HepG2 (cell line): ENCODE data around the gene RASIP1.

Experiments used
- JUN ChIP-seq: sonication (generic); formaldehyde crosslinking; IDR thresholded peaks from 2 replicates; pipeline ENCODE4 v1.4.0; 2020; ENCODE audit warnings: mild to moderate bottlenecking, missing genetic modification reagents
- JUND ChIP-seq: sonication (generic); formaldehyde crosslinking; IDR thresholded peaks from 2 replicates; pipeline ENCODE4 v1.8.0; 2022; ENCODE audit warnings: mild to moderate bottlenecking, missing genetic modification reagents
- NR3C1 ChIP-seq: sonication (generic); formaldehyde crosslinking; IDR thresholded peaks from 2 replicates; pipeline ENCODE4 v1.4.0; 2020; ENCODE audit warnings: missing genetic modification reagents
- REST ChIP-seq, 2 experiments: IDR thresholded peaks; 2 replicates each; pipeline ENCODE4 v1.6.1; 2011 to 2012; ENCODE audit warnings: low read length in 2 of 2, borderline replicate concordance in 1 of 2, low read depth in 1 of 2, mild to moderate bottlenecking in 1 of 2, moderate library complexity in 1 of 2
- TF ChIP-seq, protein P1 (sequence below): sonication (generic); formaldehyde crosslinking; IDR thresholded peaks from 2 replicates; pipeline ENCODE4 v1.5.1; 2020; ENCODE audit warnings: missing genetic modification reagents, mild to moderate bottlenecking, borderline replicate concordance
- TF ChIP-seq, protein P2 (sequence below): sonication (generic); formaldehyde crosslinking; IDR thresholded peaks from 2 replicates; pipeline ENCODE4 v1.5.0; 2020; ENCODE audit warnings: mild to moderate bottlenecking, missing genetic modification reagents, moderate library complexity
- TF ChIP-seq, protein P3 (sequence below): sonication (generic); formaldehyde crosslinking; IDR thresholded peaks from 2 replicates; pipeline ENCODE4 v1.5.0; 2020; ENCODE audit warnings: missing genetic modification reagents

DNA sequence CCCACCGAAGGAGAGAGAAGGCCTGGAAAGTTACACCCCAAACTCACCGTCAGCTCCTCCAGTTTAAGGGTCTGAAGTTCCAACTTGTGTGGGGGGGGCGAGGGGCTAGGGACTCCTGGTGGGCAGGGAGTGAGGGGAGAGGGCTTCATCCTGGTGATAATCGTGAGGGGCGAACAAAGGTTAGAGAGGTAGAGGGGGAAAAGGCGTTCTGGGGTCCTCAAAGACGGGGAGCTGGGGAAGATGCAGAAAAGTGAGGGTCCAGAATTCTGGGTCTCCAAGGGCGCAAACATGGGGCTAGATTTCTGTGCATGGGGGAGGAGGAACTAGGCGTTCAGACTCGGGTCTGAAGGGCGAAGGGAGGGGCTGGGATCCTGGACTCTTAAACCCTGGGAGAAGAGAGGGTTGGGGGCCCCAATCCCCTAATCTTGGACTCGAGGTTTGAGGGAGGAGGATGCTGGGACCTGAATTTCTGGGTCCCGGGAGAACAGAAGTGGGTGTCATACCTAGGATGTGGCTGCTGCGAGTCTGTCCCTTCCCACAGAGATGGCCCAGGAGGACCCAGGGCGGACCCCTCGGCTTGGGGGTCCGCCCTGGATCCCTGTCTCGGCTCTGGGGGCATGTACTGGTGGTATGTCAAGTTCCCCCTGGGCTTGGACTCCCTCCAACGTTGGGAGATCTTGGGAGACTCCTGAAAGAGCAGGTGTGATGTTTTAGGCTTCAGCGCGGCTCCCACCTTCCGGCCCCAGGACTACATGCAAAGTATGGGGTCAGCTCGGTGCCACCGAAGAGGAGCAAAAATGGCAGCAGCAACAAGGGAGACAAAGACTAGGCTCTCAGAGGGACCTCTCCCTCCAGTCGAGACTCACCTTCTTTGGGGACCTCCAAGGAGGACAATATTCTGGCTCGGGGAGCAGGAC, 25.4 kb downstream of the RASIP1 start:
- TF ChIP-seq, protein P1, sequence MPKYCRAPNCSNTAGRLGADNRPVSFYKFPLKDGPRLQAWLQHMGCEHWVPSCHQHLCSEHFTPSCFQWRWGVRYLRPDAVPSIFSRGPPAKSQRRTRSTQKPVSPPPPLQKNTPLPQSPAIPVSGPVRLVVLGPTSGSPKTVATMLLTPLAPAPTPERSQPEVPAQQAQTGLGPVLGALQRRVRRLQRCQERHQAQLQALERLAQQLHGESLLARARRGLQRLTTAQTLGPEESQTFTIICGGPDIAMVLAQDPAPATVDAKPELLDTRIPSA (CRISPR knock-in tag): no peak
- no peak for TF ChIP-seq NR3C1 (CRISPR knock-in tag)
- TF ChIP-seq, protein P2, sequence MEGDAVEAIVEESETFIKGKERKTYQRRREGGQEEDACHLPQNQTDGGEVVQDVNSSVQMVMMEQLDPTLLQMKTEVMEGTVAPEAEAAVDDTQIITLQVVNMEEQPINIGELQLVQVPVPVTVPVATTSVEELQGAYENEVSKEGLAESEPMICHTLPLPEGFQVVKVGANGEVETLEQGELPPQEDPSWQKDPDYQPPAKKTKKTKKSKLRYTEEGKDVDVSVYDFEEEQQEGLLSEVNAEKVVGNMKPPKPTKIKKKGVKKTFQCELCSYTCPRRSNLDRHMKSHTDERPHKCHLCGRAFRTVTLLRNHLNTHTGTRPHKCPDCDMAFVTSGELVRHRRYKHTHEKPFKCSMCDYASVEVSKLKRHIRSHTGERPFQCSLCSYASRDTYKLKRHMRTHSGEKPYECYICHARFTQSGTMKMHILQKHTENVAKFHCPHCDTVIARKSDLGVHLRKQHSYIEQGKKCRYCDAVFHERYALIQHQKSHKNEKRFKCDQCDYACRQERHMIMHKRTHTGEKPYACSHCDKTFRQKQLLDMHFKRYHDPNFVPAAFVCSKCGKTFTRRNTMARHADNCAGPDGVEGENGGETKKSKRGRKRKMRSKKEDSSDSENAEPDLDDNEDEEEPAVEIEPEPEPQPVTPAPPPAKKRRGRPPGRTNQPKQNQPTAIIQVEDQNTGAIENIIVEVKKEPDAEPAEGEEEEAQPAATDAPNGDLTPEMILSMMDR (CRISPR knock-in tag): no peak
- TF ChIP-seq, protein P3, sequence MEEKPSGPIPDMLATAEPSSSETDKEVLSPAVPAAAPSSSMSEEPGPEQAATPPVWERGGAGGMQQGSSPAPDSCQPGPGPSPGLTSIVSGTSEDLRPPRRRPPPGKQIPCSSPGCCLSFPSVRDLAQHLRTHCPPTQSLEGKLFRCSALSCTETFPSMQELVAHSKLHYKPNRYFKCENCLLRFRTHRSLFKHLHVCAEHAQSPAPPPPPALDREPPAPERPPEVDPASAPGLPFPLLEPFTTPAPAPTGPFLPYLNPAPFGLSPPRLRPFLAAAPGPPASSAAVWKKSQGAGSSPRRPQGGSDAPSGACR: 0 out of 2 replicates have a peak, but pooled peaks have one; percentile 43
- TF ChIP-seq JUND (CRISPR knock-in tag): no peak
- no peak for TF ChIP-seq REST (IDR thresholded peaks at IDR 0.05; ENCODE audit: borderline replicate concordance in 1 of 2, low read depth in 1 of 2, low read length in 2 of 2)
- no peak for TF ChIP-seq JUN (CRISPR knock-in tag)
